NB4 (cell line): ENCODE measurements around the gene HILPDA.

Experiments
- CTCF ChIP-seq: IDR thresholded peaks from one replicate; pipeline ENCODE4 v1.5.1; 2012; ENCODE audit warnings: low read depth, low read length
- POLR2A ChIP-seq: IDR thresholded peaks from 2 replicates; pipeline ENCODE4 v1.6.1; 2011; ENCODE audit warnings: mild to moderate bottlenecking; ENCODE audit not compliant: insufficient read length; ENCODE audit errors: extremely low read depth

GRCh38 chr7:128447941-128448564 lies 7.6 kb upstream of the HILPDA start:
- TF ChIP-seq POLR2A, result no peak
- no peak for TF ChIP-seq CTCF
